Colonic mucosa (tissue), 4 donors: ENCODE measurements around the gene RIMBP2. TPM values are rescaled to one million over a fixed set of nuclear protein-coding genes. Genes with fewer than 3 reads are reported as not detected.
A peak's percentile ranks its signal among the peaks of the same experiment; 100 is the strongest.

Experiments used
- DNase-seq: peaks from one replicate; pipeline ENCODE4 v3.0.0-alpha.2; 2020
- H3K27ac ChIP-seq: fragments of 200-600 bp; one replicate; pipeline ENCODE4 v1.8.0; 2021
- H3K27me3 ChIP-seq: fragments of 200-600 bp; one replicate; pipeline ENCODE4 v1.8.0; 2021
- H3K36me3 ChIP-seq: fragments of 200-600 bp; one replicate; pipeline ENCODE4 v1.8.0; 2021
- H3K4me1 ChIP-seq: fragments of 200-600 bp; one replicate; pipeline ENCODE4 v1.8.0; 2021; ENCODE audit warnings: mild to moderate bottlenecking
- H3K4me3 ChIP-seq: fragments of 200-600 bp; one replicate; pipeline ENCODE4 v1.8.0; 2021
- H3K9ac ChIP-seq, 2 donors: one replicate each; pipeline ENCODE4 v1.7.0; 2013; ENCODE audit warnings: control low read depth in 2 of 2, low read depth in 2 of 2, low read length in 2 of 2
- H3K9me3 ChIP-seq: fragments of 200-600 bp; one replicate; pipeline ENCODE4 v1.8.0; 2021
- intact Hi-C: fragments of 100-400 bp; cut with DNase I; formaldehyde crosslinking; loops from one replicate; pipeline ENCODE4 v1.14.1; 2022
- total RNA-seq, 2 donors: library from RNA; stranded (reverse); fragmentation: NEBNext Ultra II Directional in 1 of 2; extraction: Animal tissue kit (Norgen Biotek cat#: 25700) in 1 of 2; gene quantifications; one replicate each; pipeline ENCODE4 v1.2.1, GENCODE V29; 2021
- TF ChIP-seq, protein P1 (sequence below): fragments of 200-600 bp; IDR thresholded peaks from one replicate; pipeline ENCODE4 v1.8.0; 2022; ENCODE audit warnings: antibody characterized with exemption, mild to moderate bottlenecking
- donor health status: healthy.
- donor health status: DM: no; HTN: no; CAD: no.
- donor health status: DM: no; HTN: no; CAD: no.

Gene RIMBP2
- total RNA-seq, 2 donors from 2014 or later = 4.8 to 5.6 TPM

DNA sequence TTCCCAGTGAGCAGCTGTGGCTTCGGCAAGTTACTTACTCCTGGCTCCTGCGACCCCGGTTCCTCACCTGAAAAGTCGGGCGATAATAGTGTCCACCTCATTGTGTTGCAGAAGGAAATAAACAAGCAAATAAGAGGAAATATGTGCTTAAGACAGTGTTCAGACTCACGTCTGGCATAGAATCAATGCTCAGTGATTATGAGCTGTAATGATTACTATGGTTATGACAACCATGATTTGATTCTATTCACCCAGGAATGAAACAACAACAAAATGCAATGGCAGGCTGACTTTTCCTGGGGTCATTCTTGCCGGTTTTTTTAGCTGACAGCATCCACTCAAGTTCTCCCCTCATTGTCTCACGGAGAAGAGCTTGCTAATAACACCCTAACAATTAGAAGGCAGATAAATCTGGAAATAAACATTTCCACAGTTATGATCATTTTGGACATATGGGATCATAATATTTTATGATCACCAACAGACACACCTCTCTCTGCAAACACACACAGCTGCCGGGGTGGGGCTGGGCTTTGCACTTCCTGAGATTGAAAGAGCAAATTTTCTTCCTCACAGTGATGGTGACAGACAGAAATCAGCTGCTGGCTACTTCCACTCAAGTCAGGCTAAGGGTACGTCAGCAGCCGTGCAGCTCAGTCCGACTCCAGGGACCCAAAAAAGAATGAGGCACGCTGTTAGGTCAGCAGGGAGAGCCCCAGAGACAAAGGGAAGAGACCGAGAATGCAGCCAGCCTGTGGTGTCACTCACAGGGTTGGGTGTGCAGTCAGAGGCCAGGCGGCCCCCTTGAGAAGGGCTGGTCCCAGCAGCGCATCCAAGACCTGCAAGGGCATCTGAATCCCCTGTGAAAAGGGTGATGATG, 158.0 kb downstream of the RIMBP2 start:
- TF ChIP-seq, protein P1, sequence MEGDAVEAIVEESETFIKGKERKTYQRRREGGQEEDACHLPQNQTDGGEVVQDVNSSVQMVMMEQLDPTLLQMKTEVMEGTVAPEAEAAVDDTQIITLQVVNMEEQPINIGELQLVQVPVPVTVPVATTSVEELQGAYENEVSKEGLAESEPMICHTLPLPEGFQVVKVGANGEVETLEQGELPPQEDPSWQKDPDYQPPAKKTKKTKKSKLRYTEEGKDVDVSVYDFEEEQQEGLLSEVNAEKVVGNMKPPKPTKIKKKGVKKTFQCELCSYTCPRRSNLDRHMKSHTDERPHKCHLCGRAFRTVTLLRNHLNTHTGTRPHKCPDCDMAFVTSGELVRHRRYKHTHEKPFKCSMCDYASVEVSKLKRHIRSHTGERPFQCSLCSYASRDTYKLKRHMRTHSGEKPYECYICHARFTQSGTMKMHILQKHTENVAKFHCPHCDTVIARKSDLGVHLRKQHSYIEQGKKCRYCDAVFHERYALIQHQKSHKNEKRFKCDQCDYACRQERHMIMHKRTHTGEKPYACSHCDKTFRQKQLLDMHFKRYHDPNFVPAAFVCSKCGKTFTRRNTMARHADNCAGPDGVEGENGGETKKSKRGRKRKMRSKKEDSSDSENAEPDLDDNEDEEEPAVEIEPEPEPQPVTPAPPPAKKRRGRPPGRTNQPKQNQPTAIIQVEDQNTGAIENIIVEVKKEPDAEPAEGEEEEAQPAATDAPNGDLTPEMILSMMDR = no peak
- Histone ChIP-seq H3K27me3 (no peaks in the 10 kb centered on the region), H3K9me3 (no peaks in the 10 kb centered on the region), H3K4me1 (no peaks in the 10 kb centered on the region), H3K27ac (no peak overlapping the region), H3K4me3 (no peak overlapping the region), H3K9ac (no peak overlapping the region), H3K36me3 (no peaks in the 10 kb centered on the region)
- peak; percentile 85 for DNase-seq
- intact Hi-C loops = no loop called here

- no peak for DNase-seq
- no peaks in the 10 kb centered on the region for H3K27me3 ChIP-seq
- H3K9me3 ChIP-seq = no peaks in the 10 kb centered on the region
- H3K36me3 ChIP-seq = no peaks in the 10 kb centered on the region
- no peak overlapping the region for H3K4me3 ChIP-seq
- no peak overlapping the region for H3K9ac ChIP-seq
- TF ChIP-seq, protein P1 = no peak
- H3K4me1 ChIP-seq = no peaks in the 10 kb centered on the region
- intact Hi-C loops = no loop called here
- H3K27ac ChIP-seq = no peak overlapping the region
Measured at GRCh38 chr12:130557201-130557600, 158.9 kb downstream of the RIMBP2 start.

- H3K9me3 ChIP-seq = no peaks in the 10 kb centered on the region
- H3K4me1 ChIP-seq = no peaks in the 10 kb centered on the region
- no peaks in the 10 kb centered on the region for H3K36me3 ChIP-seq
- H3K4me3 ChIP-seq = no peak overlapping the region
- no peaks in the 10 kb centered on the region for H3K27me3 ChIP-seq
- DNase-seq = no peak
- intact Hi-C loops = no loop called here
- H3K9ac ChIP-seq = no peak overlapping the region
- TF ChIP-seq, protein P1 = no peak
- no peak overlapping the region for H3K27ac ChIP-seq
Measured at GRCh38 chr12:130556486-130557055, 159.5 kb downstream of the RIMBP2 start.

GRCh38 chr12:130555628-130556485, 160.2 kb downstream of the RIMBP2 start:
- H3K9ac ChIP-seq = no peak overlapping the region
- H3K4me1 ChIP-seq = no peaks in the 10 kb centered on the region
- intact Hi-C loops = no loop called here
- no peaks in the 10 kb centered on the region for H3K9me3 ChIP-seq
- H3K36me3 ChIP-seq = no peaks in the 10 kb centered on the region
- TF ChIP-seq, protein P1 = no peak
- no peak overlapping the region for H3K27ac ChIP-seq
- no peak overlapping the region for H3K4me3 ChIP-seq
- no peaks in the 10 kb centered on the region for H3K27me3 ChIP-seq
- DNase-seq = peak; percentile 28

DNA sequence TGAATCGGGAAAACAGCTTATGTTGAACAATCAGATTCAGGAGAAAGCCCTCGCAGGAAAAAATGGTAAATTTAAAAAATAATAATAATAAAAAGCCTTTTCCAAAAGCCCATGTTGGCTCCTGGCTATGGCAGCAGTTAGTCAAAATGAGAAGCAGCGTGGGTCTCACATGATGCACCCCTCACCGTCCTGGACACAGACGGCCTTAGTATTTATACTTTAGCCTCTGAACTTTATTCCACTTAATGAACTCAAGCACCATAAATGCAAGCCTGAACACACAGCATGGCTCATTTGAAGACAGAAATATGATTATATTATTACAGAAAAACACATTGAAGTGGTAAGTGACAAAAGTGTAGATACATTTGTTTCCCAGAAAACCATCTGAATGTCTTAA, 160.9 kb downstream of the RIMBP2 start:
- no peaks in the 10 kb centered on the region for H3K36me3 ChIP-seq
- no peak overlapping the region for H3K9ac ChIP-seq
- no peak overlapping the region for H3K27ac ChIP-seq
- H3K27me3 ChIP-seq = no peaks in the 10 kb centered on the region
- H3K9me3 ChIP-seq = no peaks in the 10 kb centered on the region
- TF ChIP-seq, protein P1 = no peak
- H3K4me1 ChIP-seq = no peaks in the 10 kb centered on the region
- DNase-seq = no peak
- intact Hi-C loops = no loop called here
- H3K4me3 ChIP-seq = no peak overlapping the region
